ENCODE data around the gene STK40.

STK40 gene

GRCh38 chr1:36329817-36330216, 55.9 kb downstream of the STK40 start:
- no peak for DNase-seq (ENCODE audit: low read depth, low spot score)
- TF ChIP-seq, protein P1, sequence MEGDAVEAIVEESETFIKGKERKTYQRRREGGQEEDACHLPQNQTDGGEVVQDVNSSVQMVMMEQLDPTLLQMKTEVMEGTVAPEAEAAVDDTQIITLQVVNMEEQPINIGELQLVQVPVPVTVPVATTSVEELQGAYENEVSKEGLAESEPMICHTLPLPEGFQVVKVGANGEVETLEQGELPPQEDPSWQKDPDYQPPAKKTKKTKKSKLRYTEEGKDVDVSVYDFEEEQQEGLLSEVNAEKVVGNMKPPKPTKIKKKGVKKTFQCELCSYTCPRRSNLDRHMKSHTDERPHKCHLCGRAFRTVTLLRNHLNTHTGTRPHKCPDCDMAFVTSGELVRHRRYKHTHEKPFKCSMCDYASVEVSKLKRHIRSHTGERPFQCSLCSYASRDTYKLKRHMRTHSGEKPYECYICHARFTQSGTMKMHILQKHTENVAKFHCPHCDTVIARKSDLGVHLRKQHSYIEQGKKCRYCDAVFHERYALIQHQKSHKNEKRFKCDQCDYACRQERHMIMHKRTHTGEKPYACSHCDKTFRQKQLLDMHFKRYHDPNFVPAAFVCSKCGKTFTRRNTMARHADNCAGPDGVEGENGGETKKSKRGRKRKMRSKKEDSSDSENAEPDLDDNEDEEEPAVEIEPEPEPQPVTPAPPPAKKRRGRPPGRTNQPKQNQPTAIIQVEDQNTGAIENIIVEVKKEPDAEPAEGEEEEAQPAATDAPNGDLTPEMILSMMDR (IDR thresholded peaks at IDR 0.05; ENCODE audit: insufficient read depth, low read length, missing control alignments) = no peak
- H3K4me3 ChIP-seq (ENCODE audit: low read depth, low read length) = no peak overlapping the region
- ChIA-PET POLR2A (no interaction called here), CTCF (interaction anchor here (2.0 kb wide), 1 partner anchor 90 kb away, joined by 6 read pairs; no protein-coding TSS in a partner anchor)

GRCh38 chr1:36328713-36329112, 57.0 kb downstream of the STK40 start:
- no peak overlapping the region for H3K4me3 ChIP-seq (ENCODE audit: low read depth, low read length)
- TF ChIP-seq, protein P1 (IDR thresholded peaks at IDR 0.05; ENCODE audit: insufficient read depth, low read length, missing control alignments) = no peak
- POLR2A ChIA-PET = interaction anchor here (0.6 kb wide), 1 partner anchor 18 kb away, joined by 3 read pairs; no protein-coding TSS in a partner anchor
- CTCF ChIA-PET = interaction anchor here (1.1 to 2.0 kb wide), 2 partner anchors 12 to 91 kb away, joined by 3 to 6 read pairs; no protein-coding TSS in a partner anchor
- no peak for DNase-seq (ENCODE audit: low read depth, low spot score)

- ChIA-PET CTCF (interaction anchor here (1.1 to 2.0 kb wide), 4 partner anchors 13 to 94 kb away, joined by 3 to 7 read pairs (median 5); no protein-coding TSS in a partner anchor), POLR2A (interaction anchor here (0.6 kb wide), 1 partner anchor 18 kb away, joined by 3 read pairs; no protein-coding TSS in a partner anchor)
- no peak overlapping the region for H3K4me3 ChIP-seq (ENCODE audit: low read depth, low read length)
- no peak for DNase-seq (ENCODE audit: low read depth, low spot score)
- TF ChIP-seq, protein P1 (IDR thresholded peaks at IDR 0.05; ENCODE audit: insufficient read depth, low read length, missing control alignments) = no peak
Measured at GRCh38 chr1:36328088-36328480, 57.6 kb downstream of the STK40 start.

GRCh38 chr1:36327421-36328087, 58.2 kb downstream of the STK40 start:
- DNase-seq (ENCODE audit: low read depth, low spot score) = no peak
- ChIA-PET CTCF (interaction anchor here (0.6 to 2.3 kb wide), 6 partner anchors 15 to 249 kb away, joined by 3 to 13 read pairs (median 4); no protein-coding TSS in a partner anchor), POLR2A (no interaction called here)
- H3K4me3 ChIP-seq (ENCODE audit: low read depth, low read length) = no peak overlapping the region
- TF ChIP-seq, protein P1 (IDR thresholded peaks at IDR 0.05; ENCODE audit: insufficient read depth, low read length, missing control alignments) = no peak

DNA sequence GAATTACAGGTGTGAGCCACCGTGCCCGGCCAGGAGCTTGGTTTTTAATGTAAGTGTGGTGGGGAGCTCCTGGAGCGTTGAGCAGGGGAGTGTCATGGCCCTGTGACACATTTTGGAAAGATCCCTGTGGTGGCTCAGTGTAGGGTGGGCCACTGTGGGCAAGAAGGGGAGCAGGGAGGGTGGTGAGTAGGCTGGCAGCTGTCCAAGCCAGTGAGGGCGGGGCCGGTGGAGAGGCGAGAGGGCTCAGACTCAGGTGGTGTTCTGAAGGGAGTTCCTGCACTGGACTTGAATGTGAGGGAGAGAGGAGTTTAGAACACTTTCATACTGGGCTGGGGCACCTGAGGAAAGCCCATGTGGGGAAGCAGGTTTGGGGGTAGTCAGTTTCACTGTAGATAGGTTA, 59.2 kb downstream of the STK40 start:
- ChIA-PET CTCF (interaction anchor here (0.7 to 2.3 kb wide), 6 partner anchors 15 to 94 kb away, joined by 3 to 13 read pairs (median 3); no protein-coding TSS in a partner anchor), POLR2A (no interaction called here)
- H3K4me3 ChIP-seq (ENCODE audit: low read depth, low read length) = no peak overlapping the region
- TF ChIP-seq, protein P1 (IDR thresholded peaks at IDR 0.05; ENCODE audit: insufficient read depth, low read length, missing control alignments) = no peak
- DNase-seq (ENCODE audit: low read depth, low spot score) = no peak

DNA sequence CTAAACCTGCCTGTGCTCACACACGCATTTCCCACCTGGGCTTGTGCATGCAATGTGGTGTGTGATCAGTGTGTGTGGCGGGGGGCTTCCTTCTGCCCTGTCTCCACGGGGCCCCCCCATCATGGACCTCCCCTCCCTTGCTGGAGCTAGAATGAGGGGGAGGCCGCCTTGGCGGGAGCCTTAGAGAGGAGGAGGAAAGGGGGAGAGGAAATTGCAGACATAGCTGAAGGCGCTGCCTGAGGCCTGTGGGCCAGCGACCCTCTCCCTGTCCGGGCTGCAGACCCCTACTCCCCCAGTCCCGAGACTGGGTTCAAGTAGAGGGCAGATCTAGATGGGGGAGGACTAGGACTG, 61.4 kb downstream of the STK40 start:
- TF ChIP-seq, protein P1 (IDR thresholded peaks at IDR 0.05; ENCODE audit: insufficient read depth, low read length, missing control alignments) = no peak
- POLR2A ChIA-PET = interaction anchor here (1.1 to 2.9 kb wide), 3 partner anchors 27 to 63 kb away, joined by 3 to 19 read pairs (median 4); partner anchors contain the start of gene STK40
- CTCF ChIA-PET = interaction anchor here (0.8 to 3.5 kb wide), 11 partner anchors 15 to 190 kb away, joined by 3 to 17 read pairs (median 4); partner anchors contain the start of genes SH3D21 and TRAPPC3
- DNase-seq (ENCODE audit: low read depth, low spot score) = no peak
- H3K4me3 ChIP-seq (ENCODE audit: low read depth, low read length) = no peak overlapping the region

Measured in AG04449 (cell line).